Endothelial cell (in vitro differentiated cells): ENCODE measurements around the gene TENM4. TPM values are rescaled to one million over a fixed set of nuclear protein-coding genes. Genes with fewer than 3 reads are reported as not detected.

Experiments
- DNase-seq: peaks from one replicate; pipeline ENCODE4 v3.0.0; 2021; ENCODE audit warnings: low spot score
- H3K27ac Mint-ChIP-seq: one replicate; pipeline ENCODE4 v1.8.0; 2021; ENCODE audit warnings: mixed read lengths, inconsistent platforms; ENCODE audit not compliant: unreplicated experiment
- H3K27me3 Mint-ChIP-seq: one replicate; pipeline ENCODE4 v1.8.0; 2021; ENCODE audit warnings: mild to moderate bottlenecking, moderate library complexity, mixed read lengths, inconsistent platforms; ENCODE audit not compliant: unreplicated experiment
- H3K36me3 Mint-ChIP-seq: one replicate; pipeline ENCODE4 v1.8.0; 2021; ENCODE audit warnings: mild to moderate bottlenecking, low read depth, mixed read lengths, inconsistent platforms; ENCODE audit not compliant: unreplicated experiment
- H3K4me1 Mint-ChIP-seq: one replicate; pipeline ENCODE4 v1.8.0; 2021; ENCODE audit warnings: mild to moderate bottlenecking, mixed read lengths, inconsistent platforms; ENCODE audit not compliant: unreplicated experiment
- H3K4me3 Mint-ChIP-seq: one replicate; pipeline ENCODE4 v1.8.0; 2021; ENCODE audit warnings: mild to moderate bottlenecking, mixed read lengths, inconsistent platforms; ENCODE audit not compliant: unreplicated experiment
- H3K9me3 Mint-ChIP-seq: one replicate; pipeline ENCODE4 v1.8.0; 2021; ENCODE audit warnings: mixed read lengths, inconsistent platforms; ENCODE audit not compliant: unreplicated experiment
- CTCF ChIP-seq: fragments of 200-600 bp; sonication (generic); IDR thresholded peaks from one replicate; pipeline ENCODE4 v1.5.0; 2021; ENCODE audit warnings: antibody characterized with exemption; ENCODE audit not compliant: unreplicated experiment
- total RNA-seq: library from RNA; stranded (reverse); fragmentation: NEBNext Ultra II Directional; extraction: Animal tissue kit (Norgen Biotek cat#: 25700); gene quantifications from one replicate; pipeline ENCODE4 v1.2.1, GENCODE V29; 2021; ENCODE audit not compliant: unreplicated experiment

The TENM4 gene
- total RNA-seq, 1 donor from 2014 or later: 1.8 TPM

DNA sequence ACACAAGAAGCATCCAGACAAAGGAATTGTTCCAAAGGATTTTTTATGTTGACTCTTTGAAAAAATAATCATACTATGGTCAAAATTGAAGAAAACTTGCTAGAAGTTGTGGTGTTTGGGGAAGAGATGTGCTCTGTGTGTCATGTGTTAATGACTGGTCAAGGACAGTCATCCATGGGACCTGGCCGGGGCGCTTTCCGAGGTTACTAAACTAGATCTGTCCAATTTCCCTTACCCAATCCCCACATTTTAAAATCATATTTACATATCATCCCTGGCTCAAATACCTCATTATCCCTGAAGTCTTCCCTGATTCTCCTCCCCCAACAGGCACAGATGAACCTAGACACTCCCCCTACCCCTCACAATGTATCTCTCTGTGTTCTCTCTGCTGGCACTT lies 289.4 kb downstream of the TENM4 start:
- Mint-ChIP-seq H3K36me3 (no peaks in the 10 kb centered on the region), H3K4me3 (no peak overlapping the region), H3K27me3 (no peaks in the 10 kb centered on the region), H3K27ac (no peak overlapping the region), H3K4me1 (no peaks in the 10 kb centered on the region), H3K9me3 (no peaks in the 10 kb centered on the region)
- no peak for TF ChIP-seq CTCF
- no peak for DNase-seq

DNA sequence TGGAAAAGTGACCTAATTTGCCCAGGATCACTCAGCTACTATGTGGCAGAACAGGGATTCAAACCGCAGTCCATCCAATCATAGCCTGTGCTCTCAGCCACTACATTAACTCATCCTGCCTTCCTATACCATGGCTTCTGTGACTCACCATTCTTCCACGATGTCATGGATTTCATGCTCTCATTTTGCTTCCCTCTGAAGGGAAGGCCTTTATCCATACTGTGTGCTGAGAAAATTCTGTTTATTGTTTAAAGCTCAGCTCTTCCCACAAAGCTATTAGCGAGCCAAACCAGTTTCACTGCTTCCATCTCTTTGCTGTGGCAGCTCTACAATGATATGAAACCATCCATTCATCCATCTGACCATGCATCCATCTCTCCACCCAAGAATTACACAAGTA lies 289.9 kb downstream of the TENM4 start:
- H3K9me3 Mint-ChIP-seq: no peaks in the 10 kb centered on the region
- H3K36me3 Mint-ChIP-seq: no peaks in the 10 kb centered on the region
- H3K27ac Mint-ChIP-seq: no peak overlapping the region
- TF ChIP-seq CTCF: no peak
- H3K4me1 Mint-ChIP-seq: no peaks in the 10 kb centered on the region
- H3K4me3 Mint-ChIP-seq: no peak overlapping the region
- H3K27me3 Mint-ChIP-seq: no peaks in the 10 kb centered on the region
- DNase-seq: no peak

- no peaks in the 10 kb centered on the region for H3K4me1 Mint-ChIP-seq
- no peak overlapping the region for H3K4me3 Mint-ChIP-seq
- TF ChIP-seq CTCF: no peak
- DNase-seq: no peak
- H3K27ac Mint-ChIP-seq: no peak overlapping the region
- H3K9me3 Mint-ChIP-seq: no peaks in the 10 kb centered on the region
- no peaks in the 10 kb centered on the region for H3K27me3 Mint-ChIP-seq
- no peaks in the 10 kb centered on the region for H3K36me3 Mint-ChIP-seq
These were observed 290.5 kb downstream of the TENM4 start for GRCh38 chr11:79150320-79150719.

GRCh38 chr11:79147731-79148130 lies 293.1 kb downstream of the TENM4 start:
- H3K9me3 Mint-ChIP-seq: no peaks in the 10 kb centered on the region
- H3K27me3 Mint-ChIP-seq: peaks cover under 1% of the 10 kb centered on the region
- TF ChIP-seq CTCF: no peak
- no peaks in the 10 kb centered on the region for H3K36me3 Mint-ChIP-seq
- no peak overlapping the region for H3K4me3 Mint-ChIP-seq
- no peaks in the 10 kb centered on the region for H3K4me1 Mint-ChIP-seq
- DNase-seq: no peak
- H3K27ac Mint-ChIP-seq: no peak overlapping the region

DNA sequence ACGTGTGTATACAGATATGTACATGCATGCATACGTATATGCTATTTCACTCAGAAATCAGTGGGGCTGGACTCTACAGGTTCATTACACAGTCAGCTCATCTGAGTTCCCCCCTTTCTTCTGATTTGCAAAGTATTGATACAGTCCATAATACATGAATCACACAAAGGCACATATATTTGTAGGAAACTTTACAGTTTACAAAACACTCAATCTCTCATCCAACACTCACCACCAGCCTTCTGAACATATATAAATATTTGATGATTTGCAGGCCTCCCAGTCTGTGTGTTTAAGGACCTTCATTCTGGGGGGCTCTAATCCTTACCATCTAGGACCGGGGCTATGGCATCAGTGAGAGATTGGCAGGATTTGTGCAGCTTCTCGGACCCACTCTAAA lies 293.8 kb downstream of the TENM4 start:
- Mint-ChIP-seq H3K27ac (no peak overlapping the region), H3K27me3 (peaks cover 3% of the 10 kb centered on the region), H3K4me3 (no peak overlapping the region), H3K36me3 (no peaks in the 10 kb centered on the region), H3K4me1 (no peaks in the 10 kb centered on the region), H3K9me3 (no peaks in the 10 kb centered on the region)
- no peak for DNase-seq
- no peak for TF ChIP-seq CTCF
